Measurements from ENCODE around the gene KCNE4.

Gene KCNE4

DNA sequence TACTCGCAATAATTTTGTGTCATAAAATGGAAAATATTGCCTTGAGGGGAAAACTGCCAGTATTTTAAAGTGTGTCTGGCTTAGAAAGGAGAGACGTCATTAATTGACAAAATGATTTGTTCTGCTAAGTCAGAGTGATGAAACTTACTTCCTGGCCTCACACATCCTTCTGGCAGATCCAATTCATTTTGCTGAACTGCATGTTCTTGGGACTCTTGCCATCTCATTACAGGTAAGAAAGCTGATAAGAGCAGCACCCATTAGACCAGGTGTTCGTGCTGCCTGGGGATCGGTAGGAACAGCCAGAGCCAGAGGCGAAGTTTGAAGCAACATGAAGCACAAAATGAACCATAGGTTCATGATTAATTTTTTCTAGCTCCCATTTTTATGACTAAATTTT is 38.0 kb downstream of the KCNE4 start:
- H3K4me3 ChIP-seq (replicated peaks; ENCODE audit: low read depth, low read length) = no peak overlapping the region
- no peak for DNase-seq (ENCODE audit: extremely low read depth, low read depth)
- TF ChIP-seq, protein P1, sequence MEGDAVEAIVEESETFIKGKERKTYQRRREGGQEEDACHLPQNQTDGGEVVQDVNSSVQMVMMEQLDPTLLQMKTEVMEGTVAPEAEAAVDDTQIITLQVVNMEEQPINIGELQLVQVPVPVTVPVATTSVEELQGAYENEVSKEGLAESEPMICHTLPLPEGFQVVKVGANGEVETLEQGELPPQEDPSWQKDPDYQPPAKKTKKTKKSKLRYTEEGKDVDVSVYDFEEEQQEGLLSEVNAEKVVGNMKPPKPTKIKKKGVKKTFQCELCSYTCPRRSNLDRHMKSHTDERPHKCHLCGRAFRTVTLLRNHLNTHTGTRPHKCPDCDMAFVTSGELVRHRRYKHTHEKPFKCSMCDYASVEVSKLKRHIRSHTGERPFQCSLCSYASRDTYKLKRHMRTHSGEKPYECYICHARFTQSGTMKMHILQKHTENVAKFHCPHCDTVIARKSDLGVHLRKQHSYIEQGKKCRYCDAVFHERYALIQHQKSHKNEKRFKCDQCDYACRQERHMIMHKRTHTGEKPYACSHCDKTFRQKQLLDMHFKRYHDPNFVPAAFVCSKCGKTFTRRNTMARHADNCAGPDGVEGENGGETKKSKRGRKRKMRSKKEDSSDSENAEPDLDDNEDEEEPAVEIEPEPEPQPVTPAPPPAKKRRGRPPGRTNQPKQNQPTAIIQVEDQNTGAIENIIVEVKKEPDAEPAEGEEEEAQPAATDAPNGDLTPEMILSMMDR (IDR thresholded peaks at IDR 0.05; ENCODE audit: low read depth, low read length, missing control alignments) = no peak

DNA sequence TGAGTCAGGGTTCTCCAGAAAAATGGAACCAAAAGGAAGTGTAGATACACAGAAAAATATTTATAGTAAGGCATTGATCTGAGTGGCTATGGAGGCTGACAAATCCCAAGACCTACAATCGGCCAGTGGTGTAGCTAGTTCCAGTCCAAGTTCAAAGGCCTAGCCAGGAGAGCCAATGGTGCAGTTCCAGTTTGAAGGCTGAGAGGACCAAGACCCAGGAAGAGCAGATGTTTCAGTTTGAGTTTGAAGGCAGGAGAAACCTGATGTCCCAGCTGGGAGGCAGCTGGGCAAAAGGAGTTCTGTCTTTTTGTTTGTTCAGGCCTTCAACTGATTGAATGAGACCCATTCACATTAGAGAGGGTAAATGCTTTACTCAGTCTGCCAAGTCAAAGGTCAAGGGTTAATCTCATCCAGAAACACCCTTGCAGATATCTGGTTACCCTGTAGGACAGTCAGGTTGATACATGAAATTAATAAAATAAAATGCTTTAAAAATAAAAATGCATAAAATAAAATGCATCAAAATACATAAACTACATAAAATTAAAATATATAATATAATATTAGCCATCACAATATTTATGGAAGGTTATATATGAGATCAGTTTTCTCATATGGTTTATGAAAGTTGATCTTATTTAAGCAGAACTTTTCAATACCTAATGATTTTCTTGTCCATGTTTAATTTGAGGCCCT is 38.7 kb downstream of the KCNE4 start:
- TF ChIP-seq, protein P1 (IDR thresholded peaks at IDR 0.05; ENCODE audit: low read depth, low read length, missing control alignments) = no peak
- DNase-seq (ENCODE audit: extremely low read depth, low read depth) = no peak
- no peak overlapping the region for H3K4me3 ChIP-seq (replicated peaks; ENCODE audit: low read depth, low read length)

DNA sequence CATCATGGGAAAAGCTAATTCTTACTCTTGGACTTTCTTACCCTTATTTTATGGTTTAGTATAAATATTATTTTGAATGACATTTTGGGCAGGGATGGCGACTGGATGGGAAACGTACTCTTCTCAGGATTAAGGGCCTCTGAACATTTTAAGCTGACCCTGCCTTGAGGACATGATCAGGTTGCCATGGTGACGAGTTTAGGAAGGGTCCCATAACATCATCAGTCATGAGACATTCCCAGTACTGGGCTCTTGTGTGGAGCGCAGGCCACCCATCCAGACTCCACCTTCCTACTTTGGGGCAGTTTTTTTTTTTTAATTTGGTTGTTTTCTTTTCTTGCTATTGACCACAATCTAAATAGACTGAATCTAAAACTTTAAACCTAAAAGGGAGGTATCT is 40.7 kb downstream of the KCNE4 start:
- no peak overlapping the region for H3K4me3 ChIP-seq (replicated peaks; ENCODE audit: low read depth, low read length)
- DNase-seq (ENCODE audit: extremely low read depth, low read depth) = no peak
- TF ChIP-seq, protein P1 (IDR thresholded peaks at IDR 0.05; ENCODE audit: low read depth, low read length, missing control alignments) = no peak

DNA sequence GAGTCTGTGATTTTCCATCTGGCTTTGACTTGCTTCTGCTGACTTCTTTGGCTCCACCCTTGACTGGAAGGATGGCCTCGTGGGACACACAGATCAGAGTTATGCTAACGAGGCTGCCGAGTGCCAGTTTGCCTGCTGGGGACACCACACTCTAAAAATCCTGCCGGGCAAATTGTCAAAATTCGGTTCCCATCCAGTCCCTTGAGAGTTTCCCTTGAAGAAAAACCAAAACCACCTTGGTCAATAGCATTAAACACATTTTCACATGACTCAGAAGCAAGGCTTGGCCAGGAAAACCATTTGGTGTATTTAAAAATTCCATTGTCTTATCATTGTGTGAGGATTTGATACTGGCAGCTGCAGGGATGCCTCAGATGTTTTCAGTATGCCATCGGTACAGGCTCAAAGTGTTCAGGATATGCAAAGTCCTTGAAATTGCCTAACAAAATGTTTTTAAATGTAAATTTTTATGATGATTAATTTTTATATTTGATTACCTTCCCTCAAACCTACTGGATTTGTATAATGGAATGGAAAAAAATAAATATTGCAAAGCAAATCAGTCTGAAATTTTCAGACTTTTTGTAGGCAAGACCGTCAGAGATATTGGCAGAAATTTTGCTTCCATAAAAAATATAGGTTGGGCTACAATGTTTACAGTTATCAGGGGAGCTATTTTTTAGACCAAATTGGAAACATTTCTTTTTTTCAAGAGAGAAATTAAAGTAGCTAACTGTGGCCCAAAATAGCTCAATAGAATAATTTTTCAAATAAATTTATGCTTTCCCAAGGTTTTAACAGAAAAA is 41.6 kb downstream of the KCNE4 start:
- TF ChIP-seq, protein P1 (IDR thresholded peaks at IDR 0.05; ENCODE audit: low read depth, low read length, missing control alignments) = no peak
- peak; percentile 61 for DNase-seq (ENCODE audit: extremely low read depth, low read depth)
- no peak overlapping the region for H3K4me3 ChIP-seq (replicated peaks; ENCODE audit: low read depth, low read length)

DNA sequence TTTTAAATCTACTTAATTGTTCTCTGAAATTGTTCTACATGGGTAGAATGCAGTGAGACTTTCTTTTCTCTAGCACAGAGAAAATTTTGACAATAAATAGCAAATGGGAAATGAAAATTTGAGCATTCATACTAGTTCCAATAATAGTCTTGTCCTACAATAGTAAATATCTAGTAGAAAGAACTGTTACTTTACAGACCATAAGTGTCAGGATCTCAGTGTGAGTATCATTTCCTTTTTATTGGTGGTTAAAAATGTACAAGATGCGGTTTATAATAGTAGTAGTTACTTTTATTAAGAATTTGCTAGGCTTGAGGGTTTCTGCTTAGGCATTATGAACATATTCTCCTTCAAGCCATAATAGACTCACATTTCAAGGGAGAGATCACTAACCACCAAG is 43.2 kb downstream of the KCNE4 start:
- TF ChIP-seq, protein P1 (IDR thresholded peaks at IDR 0.05; ENCODE audit: low read depth, low read length, missing control alignments) = no peak
- no peak for DNase-seq (ENCODE audit: extremely low read depth, low read depth)
- H3K4me3 ChIP-seq (replicated peaks; ENCODE audit: low read depth, low read length) = no peak overlapping the region

DNA sequence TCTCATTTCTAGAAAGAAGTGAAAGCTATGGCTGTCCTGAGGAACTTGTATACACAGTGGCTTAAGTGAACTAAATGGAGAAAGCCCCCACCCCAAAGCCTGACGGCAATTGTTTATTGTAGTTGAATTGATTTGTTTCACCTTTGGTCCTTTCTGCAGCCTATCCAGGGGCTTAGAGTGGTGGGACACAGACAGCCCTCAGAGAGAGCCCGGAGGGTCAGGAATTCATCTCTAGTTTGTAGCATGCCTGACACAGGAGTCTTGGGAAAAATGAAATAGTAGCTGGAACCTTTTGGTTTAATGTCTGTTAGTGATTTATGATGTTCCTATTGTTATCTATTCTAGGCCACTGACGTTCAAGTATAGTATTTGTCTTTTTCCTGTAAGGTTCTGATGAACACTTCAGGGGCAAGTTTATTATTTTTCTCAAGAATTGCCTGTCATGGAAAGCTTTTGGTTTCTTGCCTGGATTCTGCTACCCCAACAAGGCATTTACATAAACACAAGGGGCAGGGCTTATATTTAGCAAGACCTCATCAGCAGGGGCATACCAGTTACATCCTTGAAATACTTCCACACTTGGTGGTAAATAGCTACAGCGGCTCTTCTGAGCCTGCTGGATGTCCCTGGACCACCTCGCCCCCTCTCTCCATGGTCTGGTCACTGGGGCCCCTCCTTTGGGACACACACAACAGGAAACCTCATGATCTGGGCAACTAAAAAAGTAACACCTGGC is 44.4 kb downstream of the KCNE4 start:
- no peak overlapping the region for H3K4me3 ChIP-seq (replicated peaks; ENCODE audit: low read depth, low read length)
- TF ChIP-seq, protein P1 (IDR thresholded peaks at IDR 0.05; ENCODE audit: low read depth, low read length, missing control alignments) = no peak
- no peak for DNase-seq (ENCODE audit: extremely low read depth, low read depth)
